HCT116 (cell line): ENCODE data around the gene GON4L. TPM values are rescaled to one million over a fixed set of nuclear protein-coding genes. Genes with fewer than 3 reads are reported as not detected.

Source experiments
- ATAC-seq: fragments of 200-7000 bp; cut with Tn5 transposase; 2 replicates; pipeline ENCODE4 v1.9.1; 2020; ENCODE audit warnings: mild to moderate bottlenecking, moderate library complexity
- BruUV-seq: library from RNA; stranded (reverse); fragments of 400-500 nt; replicated peaks from 2 replicates; lab custom pipeline; 2021; lab: Mats Ljungman, UMichigan
- CTCF ChIA-PET: fragments of 300-600 bp; sonication (Branson Sonifier 250); formaldehyde crosslinking; loops from one replicate; lab custom pipeline; 2021; ENCODE audit warnings: antibody characterized with exemption; lab: Charles Lee
- POLR2A ChIA-PET: fragments of 300-600, 350-600 bp; sonication (Branson Sonifier 250); formaldehyde crosslinking; loops from one replicate; lab custom pipeline; 2021; ENCODE audit warnings: antibody characterized with exemption; lab: Charles Lee
- RAD21 ChIA-PET, 2 experiments: fragments of 300-600 bp; sonication (Branson Sonifier 250); formaldehyde crosslinking; loops; one replicate each; lab custom pipeline; 2023; ENCODE audit warnings: low total read pairs in 2 of 2; ENCODE audit not compliant: uncharacterized antibody in 2 of 2, unreplicated experiment in 2 of 2, low non-redundant PET in 1 of 2; lab: Charles Lee
- DNase-seq: peaks from one replicate; pipeline ENCODE4 v3.0.0-alpha.2; 2010; ENCODE audit warnings: low read depth, low spot score
- H2AFZ ChIP-seq: fragments of 200-600 bp; shearing (Covaris generic), sonication (generic); 2 replicates; pipeline ENCODE4 v1.6.1; 2017; ENCODE audit warnings: low read depth, mixed run types, mixed read lengths, antibody characterized with exemption, low read length; ENCODE audit not compliant: poor library complexity, severe bottlenecking
- H3K27ac ChIP-seq: 2 replicates; pipeline ENCODE4 v1.5.1; 2012; ENCODE audit warnings: low read depth, low read length
- H3K27me3 ChIP-seq: fragments of 200-600 bp; sonication (generic); 2 replicates; pipeline ENCODE4 v1.6.1; 2016; ENCODE audit warnings: mixed run types, low read length, mixed read lengths; ENCODE audit not compliant: insufficient read depth
- H3K36me3 ChIP-seq, 2 experiments: fragments of 200-500 bp in 1 of 2; fragments of 200-600 bp in 1 of 2; sonication (Bioruptor generic) in 1 of 2; sonication (generic) in 1 of 2; 2 replicates each; pipeline versions ENCODE4 v1.5.1 to v1.6.1; 2014 to 2016; ENCODE audit warnings: low read length in 2 of 2, inconsistent platforms in 1 of 2, mixed read lengths in 1 of 2, mixed run types in 1 of 2; ENCODE audit not compliant: insufficient read depth in 2 of 2, control insufficient read depth in 1 of 2
- H3K4me1 ChIP-seq, 2 experiments: fragments of 200-600 bp in 1 of 2; sonication (generic) in 1 of 2; 2 replicates each; pipeline versions ENCODE4 v1.5.1 to v1.6.1; 2012 to 2017; ENCODE audit warnings: low read length in 2 of 2, inconsistent platforms in 1 of 2, mild to moderate bottlenecking in 1 of 2, mixed read lengths in 1 of 2, mixed run types in 1 of 2, moderate library complexity in 1 of 2; ENCODE audit not compliant: insufficient read depth in 2 of 2, control insufficient read depth in 1 of 2
- H3K4me2 ChIP-seq: fragments of 200-600 bp; sonication (generic); 2 replicates; pipeline ENCODE4 v1.6.1; 2017; ENCODE audit warnings: mixed run types, low read length, mixed read lengths
- H3K4me3 ChIP-seq, 2 experiments: fragments of 200-600 bp in 1 of 2; sonication (generic) in 1 of 2; replicated peaks in 1 of 2; 2 replicates each; pipeline ENCODE4 v1.5.1; 2011 to 2016; ENCODE audit warnings: low read length in 2 of 2, control low read depth in 1 of 2, low read depth in 1 of 2, mild to moderate bottlenecking in 1 of 2, mixed read lengths in 1 of 2, mixed run types in 1 of 2
- H3K79me2 ChIP-seq: fragments of 200-600 bp; sonication (generic); 2 replicates; pipeline ENCODE4 v1.6.1; 2017; ENCODE audit warnings: mild to moderate bottlenecking, mixed run types, low read length, moderate library complexity, mixed read lengths; ENCODE audit not compliant: insufficient read depth
- H3K9ac ChIP-seq: fragments of 200-600 bp; sonication (generic); 2 replicates; pipeline ENCODE4 v1.6.1; 2016; ENCODE audit warnings: low read length, mixed read lengths
- H3K9me2 ChIP-seq: fragments of 200-600 bp; sonication (generic), shearing (Covaris generic); 2 replicates; pipeline ENCODE4 v1.6.1; 2017; ENCODE audit warnings: mixed run types, mild to moderate bottlenecking, moderate library complexity; ENCODE audit not compliant: insufficient read depth
- H3K9me3 ChIP-seq, 2 experiments: fragments of 200-500 bp in 1 of 2; fragments of 200-600 bp in 1 of 2; sonication (Bioruptor generic) in 1 of 2; sonication (generic) in 1 of 2; 2 replicates each; pipeline ENCODE4 v1.6.1; 2014 to 2017; ENCODE audit warnings: low read length in 2 of 2, mixed read lengths in 2 of 2, inconsistent platforms in 1 of 2, low read depth in 1 of 2, mild to moderate bottlenecking in 1 of 2, mixed run types in 1 of 2, moderate library complexity in 1 of 2; ENCODE audit not compliant: control insufficient read depth in 1 of 2, insufficient read depth in 1 of 2
- H4K20me1 ChIP-seq: fragments of 200-600 bp; sonication (generic), shearing (Covaris generic); 2 replicates; pipeline ENCODE4 v1.6.1; 2017; ENCODE audit warnings: mixed run types, mild to moderate bottlenecking, moderate library complexity; ENCODE audit not compliant: insufficient read depth
- CBX3 ChIP-seq: IDR thresholded peaks from 2 replicates; pipeline ENCODE4 v1.6.1; 2012; ENCODE audit warnings: low read depth
- JUND ChIP-seq: IDR thresholded peaks from 2 replicates; pipeline ENCODE4 v1.6.1; 2012
- POLR2AphosphoS5 ChIP-seq: IDR thresholded peaks from 2 replicates; pipeline ENCODE4 v1.6.1; 2011; ENCODE audit warnings: mild to moderate bottlenecking, low read depth, low read length, moderate library complexity
- SIN3A ChIP-seq: IDR thresholded peaks from 2 replicates; pipeline ENCODE4 v1.6.1; 2012; ENCODE audit warnings: low read depth
- SP1 ChIP-seq: IDR thresholded peaks from 2 replicates; pipeline ENCODE4 v1.6.1; 2012; ENCODE audit warnings: low read depth
- SRF ChIP-seq: IDR thresholded peaks from 2 replicates; pipeline ENCODE4 v1.6.1; 2012; ENCODE audit warnings: low read depth
- ZFX ChIP-seq: fragments of 450-650 bp; IDR thresholded peaks from 2 replicates; pipeline ENCODE4 v1.6.1; 2017
- intact Hi-C: fragments of 100-400 bp; cut with micrococcal nuclease; formaldehyde crosslinking; loops from 2 replicates; pipeline ENCODE4 v1.10.0; 2022
- total RNA-seq: library from RNA; stranded (reverse); gene quantifications from one replicate; pipeline ENCODE4 v1.2.1, GENCODE V29; 2021; ENCODE audit not compliant: unreplicated experiment
- TF ChIP-seq, protein P1 (sequence below), 3 experiments: fragments of 200-600 bp in 1 of 3; sonication (generic) in 1 of 3; IDR thresholded peaks in 2 of 3; conservative IDR thresholded peaks in 1 of 3; 2 replicates each; pipeline ENCODE4 v1.5.1; 2012 to 2017; ENCODE audit warnings: low read depth in 2 of 3, low read length in 2 of 3, antibody characterized with exemption in 1 of 3, borderline replicate concordance in 1 of 3, control low read depth in 1 of 3, mild to moderate bottlenecking in 1 of 3, mixed read lengths in 1 of 3, mixed run types in 1 of 3, moderate library complexity in 1 of 3; ENCODE audit not compliant: insufficient read depth in 1 of 3
- TF ChIP-seq, protein P2 (sequence below): IDR thresholded peaks from 2 replicates; pipeline ENCODE4 v1.6.1; 2012
- TF ChIP-seq, protein P3 (sequence below): IDR thresholded peaks from 2 replicates; pipeline ENCODE4 v1.6.1; 2012

GON4L gene
- total RNA-seq, 1 experiment from 2014 or later = 40.8 TPM

DNA sequence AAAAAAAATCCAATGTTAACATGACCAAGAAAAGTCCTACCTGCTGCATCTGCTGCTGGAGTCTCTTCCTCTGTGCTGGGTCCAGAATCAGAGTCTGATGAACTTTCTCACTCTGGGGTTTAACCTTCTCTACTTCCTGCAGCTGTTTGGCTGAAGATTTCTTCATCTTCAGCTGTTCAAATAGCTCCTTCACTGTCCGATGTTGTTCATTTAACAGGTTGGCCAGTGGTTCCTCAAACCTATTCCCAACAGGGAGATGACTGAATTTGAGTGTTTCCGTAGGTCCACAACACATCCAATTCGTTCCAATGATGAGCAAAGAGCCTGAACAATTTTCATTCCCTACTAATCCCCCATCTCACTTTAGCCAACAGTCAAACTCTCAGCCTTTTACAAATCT, 79.4 kb downstream of the GON4L start:
- ChIA-PET POLR2A (no interaction called here), CTCF (no interaction called here)
- ATAC-seq (no peak), DNase-seq (no peak)
- Histone ChIP-seq H3K9ac (no peak overlapping the region), H3K9me3 (no peaks in the 10 kb centered on the region), H4K20me1 (no peaks in the 10 kb centered on the region), H3K27me3 (no peaks in the 10 kb centered on the region)
- TF ChIP-seq, protein P1, sequence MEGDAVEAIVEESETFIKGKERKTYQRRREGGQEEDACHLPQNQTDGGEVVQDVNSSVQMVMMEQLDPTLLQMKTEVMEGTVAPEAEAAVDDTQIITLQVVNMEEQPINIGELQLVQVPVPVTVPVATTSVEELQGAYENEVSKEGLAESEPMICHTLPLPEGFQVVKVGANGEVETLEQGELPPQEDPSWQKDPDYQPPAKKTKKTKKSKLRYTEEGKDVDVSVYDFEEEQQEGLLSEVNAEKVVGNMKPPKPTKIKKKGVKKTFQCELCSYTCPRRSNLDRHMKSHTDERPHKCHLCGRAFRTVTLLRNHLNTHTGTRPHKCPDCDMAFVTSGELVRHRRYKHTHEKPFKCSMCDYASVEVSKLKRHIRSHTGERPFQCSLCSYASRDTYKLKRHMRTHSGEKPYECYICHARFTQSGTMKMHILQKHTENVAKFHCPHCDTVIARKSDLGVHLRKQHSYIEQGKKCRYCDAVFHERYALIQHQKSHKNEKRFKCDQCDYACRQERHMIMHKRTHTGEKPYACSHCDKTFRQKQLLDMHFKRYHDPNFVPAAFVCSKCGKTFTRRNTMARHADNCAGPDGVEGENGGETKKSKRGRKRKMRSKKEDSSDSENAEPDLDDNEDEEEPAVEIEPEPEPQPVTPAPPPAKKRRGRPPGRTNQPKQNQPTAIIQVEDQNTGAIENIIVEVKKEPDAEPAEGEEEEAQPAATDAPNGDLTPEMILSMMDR (IDR thresholded peaks at IDR 0.05 in 2 of 3, conservative IDR thresholded peaks at IDR 0.05 in 1 of 3; ENCODE audit: borderline replicate concordance in 1 of 3, insufficient read depth in 1 of 3, low read depth in 2 of 3, low read length in 2 of 3) = no peak
- TF ChIP-seq POLR2AphosphoS5 (no peak), SP1 (no peak), JUND (no peak), ZFX (no peak), SRF (no peak), SIN3A (no peak), CBX3 (no peak)
- TF ChIP-seq, protein P2, sequence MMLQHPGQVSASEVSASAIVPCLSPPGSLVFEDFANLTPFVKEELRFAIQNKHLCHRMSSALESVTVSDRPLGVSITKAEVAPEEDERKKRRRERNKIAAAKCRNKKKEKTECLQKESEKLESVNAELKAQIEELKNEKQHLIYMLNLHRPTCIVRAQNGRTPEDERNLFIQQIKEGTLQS = no peak
- TF ChIP-seq, protein P3, sequence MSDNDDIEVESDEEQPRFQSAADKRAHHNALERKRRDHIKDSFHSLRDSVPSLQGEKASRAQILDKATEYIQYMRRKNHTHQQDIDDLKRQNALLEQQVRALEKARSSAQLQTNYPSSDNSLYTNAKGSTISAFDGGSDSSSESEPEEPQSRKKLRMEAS = no peak
- TF ChIP-seq, all 23 proteins: peak for 0
- Histone ChIP-seq H3K4me1 (no peaks in the 10 kb centered on the region), H3K4me3 (no peak overlapping the region), H3K79me2 (no peaks in the 10 kb centered on the region), H3K4me2 (no peak overlapping the region), H3K27ac (no peak overlapping the region), H3K9me2 (no peaks in the 10 kb centered on the region), H2AFZ (no peak overlapping the region), H3K36me3 (peaks cover 13 to 21% of the 10 kb centered on the region in 2 experiments; a peak in 3 of 4 replicates)
- RAD21 ChIA-PET = no interaction called here
- no TSS peak for BruUV-seq
- intact Hi-C loops = no loop called here
